Keratinocyte (primary cell): ENCODE results near the gene ASB8. TPM values are rescaled to one million over a fixed set of nuclear protein-coding genes. Genes with fewer than 3 reads are reported as not detected.

ENCODE experiments used
- DNase-seq: peaks from one replicate; pipeline ENCODE4 v3.0.0-alpha.2; 2011; ENCODE audit warnings: low read depth, missing footprints, low spot score
- FAIRE-seq: peaks from 2 replicates; lab custom pipeline; 2011; peaks lifted over from hg19 to GRCh38; lab: Jason Lieb, UNC
- H2AFZ ChIP-seq: 2 replicates; pipeline ENCODE4 v1.6.0; 2012; ENCODE audit warnings: low read length, control low read depth, inconsistent platforms; ENCODE audit not compliant: control insufficient read depth
- H3K27ac ChIP-seq: 2 replicates; pipeline ENCODE4 v1.5.1; 2011; ENCODE audit warnings: low read length; ENCODE audit not compliant: control insufficient read depth, insufficient read depth
- H3K27me3 ChIP-seq: 3 replicates; pipeline ENCODE4 v1.6.0; 2011; ENCODE audit warnings: low read length; ENCODE audit not compliant: control insufficient read depth, insufficient read depth; ENCODE audit errors: extremely low read depth
- H3K36me3 ChIP-seq, 2 experiments: 2 replicates in 1 of 2; 3 replicates in 1 of 2; pipeline ENCODE4 v1.5.1; 2011; ENCODE audit warnings: low read length in 2 of 2, mild to moderate bottlenecking in 1 of 2; ENCODE audit not compliant: control insufficient read depth in 2 of 2, insufficient read depth in 2 of 2; ENCODE audit errors: extremely low read depth in 1 of 2
- H3K4me1 ChIP-seq: 3 replicates; pipeline ENCODE4 v1.5.1; 2011; ENCODE audit warnings: low read length; ENCODE audit not compliant: control insufficient read depth, insufficient read depth; ENCODE audit errors: extremely low read depth
- H3K4me2 ChIP-seq: 3 replicates; pipeline ENCODE4 v1.6.0; 2011; ENCODE audit warnings: low read depth, low read length; ENCODE audit not compliant: control insufficient read depth, insufficient read depth; ENCODE audit errors: extremely low read depth
- H3K4me3 ChIP-seq, 3 experiments: fragments of 200-600 bp in 1 of 3; sonication (generic) in 1 of 3; 2 replicates in 2 of 3; 3 replicates in 1 of 3; pipeline ENCODE4 v1.5.1; 2011 to 2016; ENCODE audit warnings: low read length in 3 of 3, mild to moderate bottlenecking in 3 of 3, control low read depth in 2 of 3, inconsistent platforms in 1 of 3, low read depth in 1 of 3, mixed read lengths in 1 of 3, mixed run types in 1 of 3, moderate library complexity in 1 of 3; ENCODE audit not compliant: control insufficient read depth in 2 of 3, insufficient read depth in 2 of 3; ENCODE audit errors: extremely low read depth in 1 of 3
- H3K79me2 ChIP-seq: 2 replicates; pipeline ENCODE4 v1.6.0; 2012; ENCODE audit warnings: low read length; ENCODE audit not compliant: control insufficient read depth, insufficient read depth
- H3K9ac ChIP-seq: 3 replicates; pipeline ENCODE4 v1.6.0; 2011; ENCODE audit warnings: low read length; ENCODE audit not compliant: control insufficient read depth, insufficient read depth; ENCODE audit errors: extremely low read depth
- H3K9me1 ChIP-seq: 3 replicates; pipeline ENCODE4 v1.6.0; 2011; ENCODE audit warnings: low read length; ENCODE audit not compliant: control insufficient read depth, insufficient read depth; ENCODE audit errors: extremely low read depth
- H3K9me3 ChIP-seq: 2 replicates; pipeline ENCODE4 v1.5.1; 2012; ENCODE audit warnings: low read depth, low read length; ENCODE audit not compliant: control insufficient read depth
- H4K20me1 ChIP-seq: 3 replicates; pipeline ENCODE4 v1.6.0; 2011; ENCODE audit warnings: low read length; ENCODE audit not compliant: control insufficient read depth, insufficient read depth; ENCODE audit errors: extremely low read depth
- EZH2 ChIP-seq: IDR thresholded peaks from one replicate; pipeline ENCODE4 v1.6.1; 2012; ENCODE audit warnings: inconsistent platforms, mild to moderate bottlenecking, low read length, moderate library complexity
- dilution Hi-C: fragments of 300-500 bp; cut with MboI; formaldehyde crosslinking; loops from one replicate; pipeline ENCODE4 v1.7.0; 2020; ENCODE audit warnings: low sequenced_read_pairs; ENCODE audit not compliant: extremely low pct_ligation_motif_present
- polyA plus RNA-seq, 5 experiments: library from polyadenylated mRNA; depleted of rRNA in 3 of 5; stranded (reverse) in 3 of 5; stranded (forward) in 1 of 5; unstranded in 1 of 5; fragments of >200 nt; gene quantifications; 1 replicate in 1 of 5; 2 replicates in 3 of 5; 3 replicates in 1 of 5; pipeline versions ENCODE4 v1.2.1 to v1.2.3, GENCODE V29; 2011 to 2012; ENCODE audit warnings: missing spikeins in 2 of 5, low read depth in 1 of 5, low replicate concordance in 1 of 5
- TF ChIP-seq, protein P1 (sequence below), 3 experiments: IDR thresholded peaks in 1 of 3; conservative IDR thresholded peaks in 1 of 3; optimal IDR thresholded peaks in 1 of 3; 2 replicates in 2 of 3; 3 replicates in 1 of 3; pipeline versions ENCODE3 to v1.5.1; 2011; ENCODE audit warnings: low read length in 3 of 3, mild to moderate bottlenecking in 3 of 3, moderate library complexity in 2 of 3, control low read depth in 1 of 3, inconsistent platforms in 1 of 3; ENCODE audit not compliant: insufficient read depth in 2 of 3; ENCODE audit errors: extremely low read depth in 1 of 3

The ASB8 gene
- polyA plus RNA-seq, 1 donor (not counting 4 experiments of a cell fraction or from before 2014, with no cell fraction given): 18.4 TPM

- Histone ChIP-seq H4K20me1 (no peaks in the 10 kb centered on the region), H3K9me3 (no peaks in the 10 kb centered on the region), H3K79me2 (peaks cover 9% of the 10 kb centered on the region), H3K36me3 (no peaks in the 10 kb centered on the region), H3K27ac (no peak overlapping the region), H3K27me3 (no peaks in the 10 kb centered on the region), H3K4me3 (no peak overlapping the region), H3K9ac (no peak overlapping the region), H3K4me1 (peaks cover 13% of the 10 kb centered on the region), H2AFZ (no peak overlapping the region), H3K4me2 (no peak overlapping the region), H3K9me1 (no peaks in the 10 kb centered on the region)
- FAIRE-seq (no peak), DNase-seq (no peak)
- dilution Hi-C loops: no loop called here
- TF ChIP-seq, protein P1, sequence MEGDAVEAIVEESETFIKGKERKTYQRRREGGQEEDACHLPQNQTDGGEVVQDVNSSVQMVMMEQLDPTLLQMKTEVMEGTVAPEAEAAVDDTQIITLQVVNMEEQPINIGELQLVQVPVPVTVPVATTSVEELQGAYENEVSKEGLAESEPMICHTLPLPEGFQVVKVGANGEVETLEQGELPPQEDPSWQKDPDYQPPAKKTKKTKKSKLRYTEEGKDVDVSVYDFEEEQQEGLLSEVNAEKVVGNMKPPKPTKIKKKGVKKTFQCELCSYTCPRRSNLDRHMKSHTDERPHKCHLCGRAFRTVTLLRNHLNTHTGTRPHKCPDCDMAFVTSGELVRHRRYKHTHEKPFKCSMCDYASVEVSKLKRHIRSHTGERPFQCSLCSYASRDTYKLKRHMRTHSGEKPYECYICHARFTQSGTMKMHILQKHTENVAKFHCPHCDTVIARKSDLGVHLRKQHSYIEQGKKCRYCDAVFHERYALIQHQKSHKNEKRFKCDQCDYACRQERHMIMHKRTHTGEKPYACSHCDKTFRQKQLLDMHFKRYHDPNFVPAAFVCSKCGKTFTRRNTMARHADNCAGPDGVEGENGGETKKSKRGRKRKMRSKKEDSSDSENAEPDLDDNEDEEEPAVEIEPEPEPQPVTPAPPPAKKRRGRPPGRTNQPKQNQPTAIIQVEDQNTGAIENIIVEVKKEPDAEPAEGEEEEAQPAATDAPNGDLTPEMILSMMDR (optimal IDR thresholded peaks at IDR 0.05 in 1 of 3, IDR thresholded peaks at IDR 0.05 in 1 of 3, conservative IDR thresholded peaks at IDR 0.05 in 1 of 3; ENCODE audit: extremely low read depth in 1 of 3, insufficient read depth in 2 of 3, low read length in 3 of 3): no peak
- no peak for TF ChIP-seq EZH2
Observed at GRCh38 chr12:48160046-48160445, 2.7 kb upstream of the ASB8 start.

- Histone ChIP-seq H3K27me3 (no peaks in the 10 kb centered on the region), H3K36me3 (peaks cover 0 to 4% of the 10 kb centered on the region in 2 experiments), H3K9ac (peak overlapping the region; percentile 84), H4K20me1 (no peaks in the 10 kb centered on the region), H3K4me3 (peak overlapping the region in 2 of 3 experiments; percentile 98 to 99), H3K9me3 (no peaks in the 10 kb centered on the region), H3K9me1 (no peaks in the 10 kb centered on the region), H3K79me2 (peaks cover 9% of the 10 kb centered on the region), H3K27ac (peak overlapping the region; percentile 78), H3K4me1 (peaks cover 13% of the 10 kb centered on the region), H2AFZ (peak overlapping the region; percentile 98), H3K4me2 (peak overlapping the region; percentile 98)
- no peak for DNase-seq
- dilution Hi-C loops: no loop called here
- no peak for FAIRE-seq
- no peak for TF ChIP-seq EZH2
- TF ChIP-seq, protein P1 (optimal IDR thresholded peaks at IDR 0.05 in 1 of 3, IDR thresholded peaks at IDR 0.05 in 1 of 3, conservative IDR thresholded peaks at IDR 0.05 in 1 of 3; ENCODE audit: extremely low read depth in 1 of 3, insufficient read depth in 2 of 3, low read length in 3 of 3): no peak
Observed at GRCh38 chr12:48157889-48158370, 615 bp upstream of the ASB8 start.
